GM12864 (cell line): ENCODE results near the gene FDX1.

Source experiments
- DNase-seq: peaks from one replicate; pipeline ENCODE4 v3.0.0-alpha.2; 2011; ENCODE audit warnings: low read depth
- H3K4me3 ChIP-seq: 2 replicates; pipeline ENCODE4 v1.5.1; 2011; ENCODE audit warnings: mild to moderate bottlenecking, low read depth, low read length, control low read depth
- CTCF ChIP-seq: IDR thresholded peaks from 2 replicates; pipeline ENCODE4 v1.5.1; 2011; ENCODE audit warnings: low read depth, mild to moderate bottlenecking, moderate library complexity, low read length, control low read depth, inconsistent platforms; ENCODE audit errors: missing control alignments

Gene FDX1

GRCh38 chr11:110470716-110471115, 41.0 kb downstream of the FDX1 start:
- no peak overlapping the region for H3K4me3 ChIP-seq
- TF ChIP-seq CTCF, result no peak
- no peak for DNase-seq

GRCh38 chr11:110471371-110471770, 41.6 kb downstream of the FDX1 start:
- no peak for TF ChIP-seq CTCF
- DNase-seq, result no peak
- H3K4me3 ChIP-seq, result no peak overlapping the region

GRCh38 chr11:110472858-110473257, 43.1 kb downstream of the FDX1 start:
- no peak for DNase-seq
- TF ChIP-seq CTCF, result no peak
- H3K4me3 ChIP-seq, result no peak overlapping the region

- no peak overlapping the region for H3K4me3 ChIP-seq
- DNase-seq, result no peak
- TF ChIP-seq CTCF, result no peak
These were observed 44.0 kb downstream of the FDX1 start for GRCh38 chr11:110473706-110474105.

- H3K4me3 ChIP-seq, result no peak overlapping the region
- TF ChIP-seq CTCF, result no peak
- no peak for DNase-seq
These were observed 44.8 kb downstream of the FDX1 start for GRCh38 chr11:110474578-110474977.

GRCh38 chr11:110475671-110476070, 45.9 kb downstream of the FDX1 start:
- no peak overlapping the region for H3K4me3 ChIP-seq
- TF ChIP-seq CTCF, result no peak
- no peak for DNase-seq

GRCh38 chr11:110478410-110478809, 48.7 kb downstream of the FDX1 start:
- DNase-seq, result no peak
- no peak overlapping the region for H3K4me3 ChIP-seq
- TF ChIP-seq CTCF, result peak; percentile 24
